Choroid plexus epithelial cell (primary cell): ENCODE results near the gene PKD1.

ENCODE experiments used
- DNase-seq: peaks from one replicate; pipeline ENCODE4 v3.0.0-alpha.2; 2010; ENCODE audit warnings: low read depth
- H3K4me3 ChIP-seq: 2 replicates; pipeline ENCODE4 v1.5.1; 2011; ENCODE audit warnings: low read depth, mild to moderate bottlenecking, control low read depth, low read length, moderate library complexity
- CTCF ChIP-seq: conservative IDR thresholded peaks from 2 replicates; pipeline ENCODE4 v1.5.1; 2011; ENCODE audit warnings: low read depth, mild to moderate bottlenecking, control low read depth, inconsistent platforms, low read length, moderate library complexity

The PKD1 gene

GRCh38 chr16:2061526-2061925, 74.2 kb downstream of the PKD1 start:
- no peak overlapping the region for H3K4me3 ChIP-seq
- no peak for DNase-seq
- no peak for TF ChIP-seq CTCF

GRCh38 chr16:2061023-2061422, 74.7 kb downstream of the PKD1 start:
- no peak for DNase-seq
- TF ChIP-seq CTCF: no peak
- H3K4me3 ChIP-seq: no peak overlapping the region

GRCh38 chr16:2060346-2060745, 75.4 kb downstream of the PKD1 start:
- no peak for TF ChIP-seq CTCF
- no peak for DNase-seq
- no peak overlapping the region for H3K4me3 ChIP-seq

GRCh38 chr16:2058872-2059271, 76.8 kb downstream of the PKD1 start:
- no peak for TF ChIP-seq CTCF
- DNase-seq: no peak
- H3K4me3 ChIP-seq: no peak overlapping the region

- H3K4me3 ChIP-seq: no peak overlapping the region
- DNase-seq: no peak
- TF ChIP-seq CTCF: no peak
Measured at GRCh38 chr16:2058420-2058819, 77.3 kb downstream of the PKD1 start.

GRCh38 chr16:2057438-2057837, 78.3 kb downstream of the PKD1 start:
- TF ChIP-seq CTCF: no peak

GRCh38 chr16:2056681-2057407, 78.9 kb downstream of the PKD1 start:
- peak; percentile 26 for TF ChIP-seq CTCF
- H3K4me3 ChIP-seq: no peak overlapping the region
- no peak for DNase-seq

More at GRCh38 chr16:2057438-2057837, 78.3 kb downstream of the PKD1 start:
- H3K4me3 ChIP-seq: no peak overlapping the region
- no peak for DNase-seq
